ENCODE measurements around the gene TTC28.
"Not testable (repeated sequence)": the region's sequence is repeated elsewhere in the genome, so short reads cannot be mapped to it uniquely, and the experiment has no call there.

TTC28 gene

GRCh38 chr22:28674121-28674563 is 5.5 kb downstream of the TTC28 start:
- DNase-seq (ENCODE audit: low spot score), result no peak

DNA sequence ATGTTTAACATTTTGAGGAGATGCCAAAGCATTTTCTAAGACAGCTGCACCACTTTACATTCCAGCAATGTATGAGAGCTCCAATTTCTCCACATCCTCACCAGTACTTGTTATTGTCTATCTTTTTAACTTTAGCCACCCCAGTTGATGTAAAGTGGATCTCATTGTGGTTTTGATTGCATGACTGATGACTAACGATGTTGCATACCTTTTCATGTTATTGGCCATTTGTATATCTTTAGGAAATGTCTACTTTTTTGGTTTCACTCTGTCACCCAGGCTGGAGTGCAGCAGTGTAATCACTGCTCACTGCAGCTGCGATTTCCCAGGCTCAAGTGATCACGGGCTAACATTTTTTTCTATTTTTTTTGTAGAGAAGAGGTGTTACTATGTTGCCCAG is 8.9 kb downstream of the TTC28 start:
- no peak for DNase-seq (ENCODE audit: low spot score)

GRCh38 chr22:28670161-28670560 is 9.5 kb downstream of the TTC28 start:
- no peak for DNase-seq (ENCODE audit: low spot score)

- no peak for DNase-seq (ENCODE audit: low spot score)
These were observed 10.3 kb downstream of the TTC28 start for GRCh38 chr22:28669387-28669786.

DNA sequence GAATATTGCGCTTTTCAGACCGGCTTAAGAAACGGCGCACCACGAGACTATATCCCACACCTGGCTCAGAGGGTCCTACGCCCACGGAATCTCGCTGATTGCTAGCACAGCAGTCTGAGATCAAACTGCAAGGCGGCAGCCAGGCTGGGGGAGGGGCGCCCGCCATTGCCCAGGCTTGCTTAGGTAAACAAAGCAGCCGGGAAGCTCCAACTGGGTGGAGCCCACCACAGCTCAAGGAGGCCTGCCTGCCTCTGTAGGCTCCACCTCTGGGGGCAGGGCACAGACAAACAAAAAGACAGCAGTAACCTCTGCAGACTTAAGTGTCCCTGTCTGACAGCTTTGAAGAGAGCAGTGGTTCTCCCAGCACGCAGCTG is 16.1 kb downstream of the TTC28 start:
- not testable (repeated sequence) for DNase-seq (ENCODE audit: low spot score)

GRCh38 chr22:28658448-28658847 is 21.2 kb downstream of the TTC28 start:
- no peak for DNase-seq (ENCODE audit: low spot score)

GRCh38 chr22:28656181-28656580 is 23.5 kb downstream of the TTC28 start:
- no peak for DNase-seq (ENCODE audit: low spot score)

DNA sequence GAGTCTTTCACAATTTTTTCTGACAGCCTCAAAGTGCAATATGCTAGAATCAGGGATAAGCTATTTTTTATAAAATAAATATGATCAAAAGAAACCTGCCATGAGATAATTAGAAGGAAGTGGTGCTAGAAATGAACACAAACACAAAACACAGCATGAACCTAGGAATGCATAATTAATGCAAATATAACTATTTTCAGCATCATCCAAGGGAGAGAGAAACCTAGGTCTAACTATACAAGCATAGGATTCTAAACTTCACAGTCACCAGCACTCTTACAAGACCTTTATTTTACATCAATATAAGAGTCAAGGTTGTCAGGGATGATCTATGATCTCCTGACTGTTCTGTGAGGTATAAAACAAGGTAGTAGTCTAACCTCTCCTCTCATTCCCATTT is 29.2 kb downstream of the TTC28 start:
- DNase-seq (ENCODE audit: low spot score), result no peak

DNA sequence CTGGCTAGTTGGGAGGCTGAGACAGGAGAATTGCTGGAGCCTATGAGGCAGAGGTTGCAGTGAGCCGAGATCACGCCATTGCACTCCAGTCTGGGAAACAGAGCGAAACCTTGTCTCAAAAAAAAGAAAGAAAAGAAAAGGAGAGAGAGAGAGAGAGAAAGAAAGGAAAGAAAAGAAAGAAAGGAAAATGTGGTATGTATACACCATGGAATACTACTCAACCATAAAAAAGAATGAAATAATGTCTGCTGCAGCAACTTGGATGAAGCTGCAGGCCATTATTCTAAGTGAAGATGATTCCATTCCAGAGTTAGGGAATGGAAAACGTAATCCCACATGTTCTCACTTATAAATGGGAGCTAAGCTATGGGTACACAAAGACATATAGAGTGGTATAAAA is 30.8 kb downstream of the TTC28 start:
- DNase-seq (ENCODE audit: low spot score), result no peak

- no peak for DNase-seq (ENCODE audit: low spot score)
These were observed 32.4 kb downstream of the TTC28 start for GRCh38 chr22:28647216-28647615.

DNA sequence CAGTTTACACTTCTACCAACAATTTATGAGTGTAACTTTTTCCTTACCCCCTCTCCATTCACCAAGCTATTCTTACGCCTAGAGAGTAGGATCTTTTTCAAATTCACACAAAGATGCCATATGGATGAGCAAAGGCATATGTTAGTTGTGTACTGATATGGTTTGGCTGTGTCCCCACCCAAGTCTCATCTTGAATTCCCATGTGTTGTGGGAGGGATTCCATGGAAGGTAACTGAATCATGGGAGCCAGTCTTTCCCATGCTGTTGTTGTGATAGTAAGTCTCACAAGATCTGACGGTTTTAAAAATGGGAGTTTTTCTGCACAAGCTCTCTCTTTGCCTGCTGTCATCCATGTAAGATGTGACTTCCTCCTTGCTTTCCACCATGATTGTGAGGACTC is 40.3 kb downstream of the TTC28 start:
- DNase-seq (ENCODE audit: low spot score), result no peak

DNA sequence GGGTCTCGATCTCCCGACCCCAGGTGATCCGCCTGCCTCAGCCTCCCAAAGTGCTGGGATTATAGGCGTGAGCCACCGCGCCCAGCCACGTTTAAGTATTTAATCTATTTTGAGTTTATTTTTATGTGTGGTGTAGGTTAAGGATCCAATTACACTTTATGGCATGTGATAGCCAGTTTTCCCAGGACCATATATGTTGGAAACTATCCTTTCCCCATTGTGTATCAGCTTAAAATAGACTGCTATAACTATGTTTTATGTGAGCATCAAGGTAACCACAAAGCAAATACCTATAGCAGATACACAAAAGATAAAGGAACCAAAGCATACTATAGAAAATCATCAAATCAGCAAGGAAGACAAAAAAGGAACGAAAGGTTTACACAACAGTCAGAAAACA is 42.4 kb downstream of the TTC28 start:
- no peak for DNase-seq (ENCODE audit: low spot score)

GRCh38 chr22:28630177-28630574 is 49.5 kb downstream of the TTC28 start:
- no peak for DNase-seq (ENCODE audit: low spot score)

DNA sequence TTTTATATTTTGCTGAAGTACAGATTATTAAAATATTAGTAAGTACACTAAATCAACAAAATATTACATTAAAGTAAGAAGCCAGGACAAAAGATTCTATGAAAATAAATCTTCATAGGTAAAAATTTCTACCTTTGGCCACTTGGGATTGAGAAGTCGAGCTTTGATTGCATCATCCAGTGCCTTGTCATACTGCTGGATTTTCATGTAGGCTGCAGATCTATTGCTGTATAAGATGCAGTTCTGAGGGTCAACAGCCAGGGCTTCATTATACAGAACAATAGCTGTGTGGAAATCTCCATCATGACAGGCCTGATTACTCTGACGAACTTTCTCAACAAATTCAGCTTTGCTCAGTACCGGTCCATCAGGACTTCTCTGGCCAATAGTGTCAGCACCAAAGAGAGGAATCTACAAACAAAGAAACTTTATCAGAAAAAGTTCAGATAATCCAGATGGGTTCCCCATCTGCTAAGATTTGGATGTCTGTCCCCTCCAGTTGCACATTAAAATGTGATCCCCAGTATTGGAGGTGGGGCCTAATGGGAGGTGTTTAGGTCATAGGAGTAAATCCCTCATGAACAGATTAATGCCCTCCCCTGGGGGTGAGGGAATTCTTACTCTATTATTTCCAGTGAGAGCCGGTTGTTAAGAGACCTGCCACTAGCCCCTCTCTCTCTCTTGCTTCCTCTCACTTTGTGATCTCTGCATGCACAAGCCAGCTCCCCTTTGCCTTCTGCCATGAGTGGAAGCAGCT is 50.0 kb downstream of the TTC28 start:
- DNase-seq (ENCODE audit: low spot score), result no peak

GRCh38 chr22:28628766-28629165 is 50.9 kb downstream of the TTC28 start:
- no peak for DNase-seq (ENCODE audit: low spot score)

DNA sequence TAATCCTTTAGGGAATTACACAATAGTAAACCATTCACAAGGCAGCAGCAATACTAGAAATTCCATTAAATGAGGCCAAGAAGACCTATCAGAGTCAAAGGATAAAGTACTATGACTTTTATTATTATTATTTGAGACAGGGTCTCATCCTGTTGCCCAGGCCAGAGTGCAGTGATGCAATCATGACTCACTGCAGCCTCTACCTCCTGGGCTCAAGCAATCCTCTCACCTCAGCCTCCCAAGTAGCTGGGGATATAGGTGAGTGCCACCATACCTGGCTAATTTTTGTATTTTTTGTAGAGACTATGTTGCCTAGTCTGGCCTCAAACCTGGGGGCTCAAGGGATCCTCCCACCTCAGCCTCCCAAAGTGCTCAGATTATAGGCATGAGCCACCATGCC is 51.8 kb downstream of the TTC28 start:
- no peak for DNase-seq (ENCODE audit: low spot score)

DNA sequence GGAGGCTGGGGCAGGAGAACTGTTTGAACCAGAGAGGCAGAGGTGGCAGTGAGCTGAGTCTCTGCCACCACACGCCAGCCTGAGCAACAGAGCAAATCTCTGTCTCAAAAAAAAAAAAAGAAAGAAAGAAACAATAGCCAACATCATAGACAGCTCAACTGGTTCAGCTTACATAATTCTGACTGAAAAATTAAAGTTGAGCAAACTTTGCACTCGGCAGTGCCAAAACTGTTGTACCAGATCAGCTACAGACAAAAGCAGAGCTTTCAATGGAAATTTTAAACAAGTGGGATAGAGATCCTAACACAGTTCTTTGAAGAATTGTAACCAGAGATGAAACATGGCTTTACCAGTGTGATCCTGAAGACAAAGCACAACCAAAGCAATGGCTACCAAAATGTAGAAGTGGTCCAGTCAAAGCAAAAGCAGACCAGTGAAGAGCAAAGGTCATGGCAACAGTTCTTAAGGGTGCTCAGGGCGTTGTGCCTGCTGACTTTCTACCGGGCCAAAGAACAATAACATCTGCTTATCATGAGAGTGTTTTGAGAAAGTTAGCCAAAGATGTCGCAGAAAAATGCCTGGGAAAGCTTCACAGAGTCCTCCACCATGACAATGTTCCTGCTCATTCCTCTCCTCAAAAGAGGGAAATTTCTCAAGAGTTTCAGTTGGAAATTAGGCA is 59.3 kb downstream of the TTC28 start:
- no peak for DNase-seq (ENCODE audit: low spot score)

DNA sequence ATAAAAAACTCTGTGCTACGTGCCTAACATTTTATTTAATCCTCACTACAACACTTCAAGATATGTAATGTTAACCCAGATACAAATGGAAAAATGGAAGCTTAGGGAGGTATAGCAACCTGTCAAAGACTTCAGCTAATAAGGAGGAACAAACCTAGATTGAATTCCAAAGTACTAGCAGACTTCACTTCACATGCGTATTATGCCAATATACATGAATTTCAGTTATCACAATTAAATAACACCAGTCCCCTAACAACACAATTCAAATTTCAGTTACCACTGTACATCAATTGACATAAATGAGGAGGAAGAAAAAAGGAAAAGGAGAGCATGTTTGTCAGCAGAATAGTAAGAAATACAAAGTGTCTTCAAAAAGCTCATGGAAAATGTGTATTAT is 60.4 kb downstream of the TTC28 start:
- DNase-seq (ENCODE audit: low spot score), result no peak

DNA sequence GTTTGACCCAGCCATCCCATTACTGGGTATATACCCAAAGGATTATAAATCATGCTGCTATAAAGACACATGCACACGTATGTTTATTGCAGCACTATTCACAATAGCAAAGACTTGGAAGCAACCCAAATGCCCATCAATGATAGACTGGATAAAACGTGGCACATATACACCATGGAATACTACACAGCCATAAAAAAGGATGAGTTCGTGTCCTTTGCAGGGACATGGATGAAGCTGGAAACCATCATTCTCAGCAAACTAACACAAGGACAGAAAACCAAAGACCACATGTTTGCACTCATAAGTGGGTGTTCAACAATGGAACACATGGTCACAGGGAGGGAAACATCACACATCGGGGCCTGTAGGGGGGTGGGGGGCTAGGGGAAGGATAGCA is 64.2 kb downstream of the TTC28 start:
- DNase-seq (ENCODE audit: low spot score), result not testable (repeated sequence)

- DNase-seq (ENCODE audit: low spot score), result no peak
These were observed 69.7 kb downstream of the TTC28 start for GRCh38 chr22:28609921-28610320.

GRCh38 chr22:28608546-28608945 is 71.1 kb downstream of the TTC28 start:
- no peak for DNase-seq (ENCODE audit: low spot score)

GRCh38 chr22:28607795-28608194 is 71.8 kb downstream of the TTC28 start:
- no peak for DNase-seq (ENCODE audit: low spot score)

GRCh38 chr22:28604966-28605761 is 74.5 kb downstream of the TTC28 start:
- DNase-seq (ENCODE audit: low spot score), result no peak
